NCI-H1092 (cell line): ENCODE data around the gene CD55.
"Not testable (repeated sequence)": the region's sequence is repeated elsewhere in the genome, so short reads cannot be mapped to it uniquely, and the experiment has no call there.

Experiments used
- DNase-seq: peaks from one replicate; lab custom pipeline; 2025; lab: John Stamatoyannopoulos, UW

Gene CD55

GRCh38 chr1:207305489-207305873 is 16.0 kb upstream of the CD55 start:
- no peak for DNase-seq

- DNase-seq = no peak
Observed at GRCh38 chr1:207306023-207306422, 15.5 kb upstream of the CD55 start.

- DNase-seq = no peak
Observed at GRCh38 chr1:207306603-207307002, 14.9 kb upstream of the CD55 start.

GRCh38 chr1:207308451-207309190 is 12.9 kb upstream of the CD55 start:
- no peak for DNase-seq

- no peak for DNase-seq
Observed at GRCh38 chr1:207309745-207310273, 11.7 kb upstream of the CD55 start.

- DNase-seq = no peak
Observed at GRCh38 chr1:207311888-207312603, 9.4 kb upstream of the CD55 start.

GRCh38 chr1:207312604-207312920 is 8.9 kb upstream of the CD55 start:
- DNase-seq = no peak

GRCh38 chr1:207313131-207313530 is 8.3 kb upstream of the CD55 start:
- no peak for DNase-seq

GRCh38 chr1:207314816-207315215 is 6.7 kb upstream of the CD55 start:
- no peak for DNase-seq

GRCh38 chr1:207315435-207315834 is 6.0 kb upstream of the CD55 start:
- no peak for DNase-seq

- DNase-seq = no peak
Observed at GRCh38 chr1:207316141-207316540, 5.3 kb upstream of the CD55 start.

GRCh38 chr1:207316622-207317391 is 4.7 kb upstream of the CD55 start:
- DNase-seq = no peak

GRCh38 chr1:207317561-207317960 is 3.9 kb upstream of the CD55 start:
- DNase-seq = no peak

- no peak for DNase-seq
Observed at GRCh38 chr1:207318072-207318619, 3.3 kb upstream of the CD55 start.

- DNase-seq = no peak
Observed at GRCh38 chr1:207319199-207319598, 2.3 kb upstream of the CD55 start.

GRCh38 chr1:207320105-207320504 is 1.4 kb upstream of the CD55 start:
- not testable (repeated sequence) for DNase-seq

GRCh38 chr1:207321790-207322645 is 540 bp downstream of the CD55 start:
- DNase-seq = no peak

GRCh38 chr1:207323425-207324225 is 2.1 kb downstream of the CD55 start:
- DNase-seq = no peak

GRCh38 chr1:207328004-207328403 is 6.5 kb downstream of the CD55 start:
- DNase-seq = no peak

- DNase-seq = no peak
Observed at GRCh38 chr1:207328908-207329440, 7.5 kb downstream of the CD55 start.
